Muscle layer of colon (tissue), 2 donors: ENCODE measurements around the gene EFS.
"Not testable (repeated sequence)": the region's sequence is repeated elsewhere in the genome, so short reads cannot be mapped to it uniquely, and the experiment has no call there.

ENCODE experiments used
- H3K27ac ChIP-seq: one replicate; pipeline ENCODE4 v1.7.0; 2013; ENCODE audit warnings: low read depth, mild to moderate bottlenecking, low read length, moderate library complexity
- H3K27me3 ChIP-seq, 2 donors: one replicate each; pipeline ENCODE4 v1.7.0; 2013; ENCODE audit warnings: low read length in 2 of 2, mild to moderate bottlenecking in 2 of 2; ENCODE audit not compliant: insufficient read depth in 2 of 2, control insufficient read depth in 1 of 2
- H3K36me3 ChIP-seq: one replicate; pipeline ENCODE4 v1.7.0; 2013; ENCODE audit warnings: mild to moderate bottlenecking, low read length; ENCODE audit not compliant: insufficient read depth
- H3K4me1 ChIP-seq: one replicate; pipeline ENCODE4 v1.7.0; 2013; ENCODE audit warnings: mild to moderate bottlenecking, low read length; ENCODE audit not compliant: insufficient read depth
- H3K4me3 ChIP-seq, 2 donors: one replicate each; pipeline ENCODE4 v1.7.0; 2013; ENCODE audit warnings: low read length in 2 of 2, low read depth in 1 of 2, mild to moderate bottlenecking in 1 of 2, moderate library complexity in 1 of 2
- H3K9ac ChIP-seq: one replicate; pipeline ENCODE4 v1.7.0; 2013; ENCODE audit warnings: low read length
- H3K9me3 ChIP-seq: one replicate; pipeline ENCODE4 v1.7.0; 2013; ENCODE audit warnings: mild to moderate bottlenecking, low read length
- donor health status: abdominal sarcoma.
- donor health status: Adenocarcinoma of cecum.

EFS gene

DNA sequence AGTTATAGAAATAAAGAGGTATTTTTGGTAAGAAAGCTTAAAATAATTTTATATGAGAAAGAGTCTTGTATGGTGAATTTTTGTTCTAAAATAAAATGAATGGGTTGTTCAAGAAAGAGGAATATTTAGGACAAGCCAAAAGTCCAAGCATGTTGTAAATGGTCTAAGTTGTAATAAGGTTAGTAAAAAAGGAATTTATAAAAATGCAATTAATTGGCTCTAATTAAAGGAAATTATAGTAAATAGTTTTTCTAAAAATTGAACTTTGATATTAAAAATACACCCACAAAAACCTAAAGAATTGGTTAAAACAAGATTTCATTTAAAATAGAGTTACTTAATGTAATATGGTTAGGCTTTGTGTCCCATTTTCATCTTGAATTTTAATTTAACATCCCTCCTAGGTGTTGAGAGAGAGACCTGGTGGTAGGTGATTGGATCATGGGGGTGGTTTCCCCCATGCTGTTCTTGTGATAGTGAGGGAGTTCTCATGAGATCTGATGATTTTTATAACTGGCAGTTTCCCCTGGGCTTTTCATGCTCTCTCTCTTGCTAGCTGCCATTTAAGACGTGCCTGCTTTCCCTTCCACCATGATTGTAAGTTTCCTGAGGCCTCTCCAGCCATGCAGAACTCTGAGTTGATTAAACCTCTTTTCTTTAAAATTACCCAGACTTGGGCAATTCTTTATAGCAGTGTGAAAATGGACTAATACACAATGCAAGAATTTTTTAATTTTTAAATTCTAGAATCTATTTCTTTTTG is 25.3 kb downstream of the EFS start:
- no peaks in the 10 kb centered on the region for H3K4me1 ChIP-seq
- H3K27me3 ChIP-seq, result no peaks in the 10 kb centered on the region
- H3K9ac ChIP-seq, result no peak overlapping the region
- no peak overlapping the region for H3K27ac ChIP-seq
- no peaks in the 10 kb centered on the region for H3K36me3 ChIP-seq
- H3K4me3 ChIP-seq, result no peak overlapping the region
- H3K9me3 ChIP-seq, result no peaks in the 10 kb centered on the region

DNA sequence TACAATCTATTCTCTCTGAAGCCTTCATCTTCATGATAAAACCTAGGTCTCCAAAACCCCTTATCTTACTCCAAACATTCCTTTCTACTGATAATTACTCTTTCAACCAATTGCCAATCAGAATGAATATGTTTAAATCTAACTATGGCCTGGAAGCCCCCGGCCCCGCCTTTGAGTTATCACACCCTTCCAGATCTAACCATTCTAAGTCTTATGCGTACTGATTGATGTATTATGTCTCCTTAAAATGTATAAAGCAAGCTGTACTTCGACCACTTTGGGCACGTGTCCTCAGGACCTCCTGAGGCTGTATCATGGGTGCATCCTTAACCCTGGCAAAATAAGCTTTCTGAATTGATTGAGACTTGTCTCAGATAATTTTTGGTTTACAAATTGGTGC is 29.3 kb downstream of the EFS start:
- no peaks in the 10 kb centered on the region for H3K27me3 ChIP-seq
- no peak overlapping the region for H3K9ac ChIP-seq

GRCh38 chr14:23327947-23328744 is 36.8 kb downstream of the EFS start:
- no peak overlapping the region for H3K27ac ChIP-seq
- peaks cover 20% of the 10 kb centered on the region for H3K36me3 ChIP-seq
- no peaks in the 10 kb centered on the region for H3K27me3 ChIP-seq
- H3K4me3 ChIP-seq, result no peak overlapping the region
- peaks cover 8% of the 10 kb centered on the region for H3K4me1 ChIP-seq
- no peak overlapping the region for H3K9ac ChIP-seq
- no peaks in the 10 kb centered on the region for H3K9me3 ChIP-seq

More for the DNA sequence above, 29.3 kb downstream of the EFS start:
- H3K27ac ChIP-seq, result no peak overlapping the region
- no peaks in the 10 kb centered on the region for H3K9me3 ChIP-seq
- no peaks in the 10 kb centered on the region for H3K4me1 ChIP-seq
- H3K4me3 ChIP-seq, result no peak overlapping the region
- H3K36me3 ChIP-seq, result no peaks in the 10 kb centered on the region

DNA sequence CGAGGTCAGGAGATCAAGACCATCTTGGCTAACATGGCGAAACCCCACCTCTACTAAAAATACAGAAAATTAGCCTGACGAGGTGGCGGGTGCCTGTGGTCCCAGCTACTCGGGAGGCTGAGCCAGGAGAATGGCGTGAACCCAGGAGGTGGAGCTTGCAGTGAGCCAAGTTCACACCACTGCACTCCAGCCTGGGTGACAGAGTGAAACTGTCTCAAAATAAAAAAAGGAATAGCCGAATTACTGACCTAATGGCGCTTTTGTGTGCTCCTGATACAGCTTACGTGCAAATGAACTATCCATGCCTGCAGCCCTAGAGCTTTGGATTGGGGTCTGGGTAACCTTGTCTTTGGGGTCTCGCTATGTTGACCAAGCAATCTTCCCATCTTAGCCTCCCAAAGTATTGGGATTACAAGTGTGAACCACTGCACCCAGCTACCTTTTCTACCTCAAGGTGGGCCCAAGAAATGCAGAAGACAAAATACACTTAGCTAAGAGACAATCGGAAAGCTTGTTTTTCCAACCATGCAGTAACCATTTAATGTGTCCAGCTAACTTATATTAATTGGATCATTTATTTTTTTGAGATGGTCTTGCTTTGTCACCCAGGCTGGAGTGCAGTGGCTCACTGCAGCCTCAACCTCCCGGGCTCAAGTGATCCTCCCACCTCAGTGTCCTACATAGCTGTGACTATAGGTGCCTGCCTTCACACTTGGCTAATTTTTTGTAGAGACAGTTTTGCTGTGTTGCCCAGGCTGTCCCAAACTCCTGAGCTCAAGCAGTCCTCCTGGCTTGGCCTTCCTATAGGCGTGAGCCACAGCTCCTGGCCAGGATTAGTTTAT is 38.3 kb downstream of the EFS start:
- H3K36me3 ChIP-seq, result peaks cover 28% of the 10 kb centered on the region
- no peaks in the 10 kb centered on the region for H3K27me3 ChIP-seq
- H3K27ac ChIP-seq, result no peak overlapping the region
- H3K9me3 ChIP-seq, result no peaks in the 10 kb centered on the region
- H3K9ac ChIP-seq, result no peak overlapping the region
- peaks cover 18% of the 10 kb centered on the region for H3K4me1 ChIP-seq
- H3K4me3 ChIP-seq, result no peak overlapping the region

- H3K9me3 ChIP-seq, H3K27me3 ChIP-seq, H3K4me3 ChIP-seq, H3K9ac ChIP-seq, H3K27ac ChIP-seq: not testable (repeated sequence)
- peaks cover 18% of the 10 kb centered on the region for H3K4me1 ChIP-seq
- peaks cover 28% of the 10 kb centered on the region for H3K36me3 ChIP-seq
Observed at GRCh38 chr14:23325746-23326145, 39.2 kb downstream of the EFS start.

DNA sequence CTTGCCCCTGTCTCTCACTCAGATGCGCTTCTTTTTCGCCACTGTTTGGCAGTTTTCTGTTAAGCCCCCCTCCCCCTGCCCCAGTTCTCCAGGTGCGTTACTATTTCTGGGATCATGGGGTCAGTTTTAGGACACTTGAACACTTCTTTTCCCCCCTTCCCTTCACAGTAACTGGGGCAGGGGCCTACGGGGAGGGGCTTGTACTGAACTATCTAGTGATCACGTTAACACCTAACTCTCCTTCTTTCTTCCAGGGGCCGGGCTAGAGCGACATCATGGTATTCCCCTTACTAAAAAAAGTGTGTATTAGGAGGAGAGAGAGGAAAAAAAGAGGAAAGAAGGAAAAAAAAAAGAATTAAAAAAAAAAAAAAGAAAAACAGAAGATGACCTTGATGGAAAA is 40.0 kb downstream of the EFS start:
- Histone ChIP-seq H3K4me3 (no peak overlapping the region), H3K9ac (no peak overlapping the region), H3K4me1 (peaks cover 24% of the 10 kb centered on the region), H3K27me3 (no peaks in the 10 kb centered on the region), H3K27ac (no peak overlapping the region), H3K9me3 (no peaks in the 10 kb centered on the region), H3K36me3 (peaks cover 28% of the 10 kb centered on the region)

DNA sequence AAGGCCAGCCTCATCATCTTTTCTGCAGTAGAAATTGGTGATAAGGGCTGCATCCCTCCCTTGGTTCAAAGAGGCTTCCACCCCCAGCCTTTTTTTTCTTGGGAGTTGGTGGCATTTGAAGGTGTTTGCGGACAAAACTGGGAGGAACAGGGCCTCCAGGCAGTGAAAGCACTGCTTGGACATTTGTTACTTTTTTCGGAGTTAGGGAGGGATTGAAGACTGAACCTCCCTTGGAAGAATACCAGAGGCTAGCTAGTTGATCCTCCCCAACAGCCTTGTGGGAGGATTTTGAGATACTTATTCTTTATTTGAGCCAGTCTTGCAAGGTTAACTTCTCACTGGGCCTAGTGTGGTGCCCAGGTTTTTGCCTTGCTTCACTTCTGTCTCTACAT is 40.5 kb downstream of the EFS start:
- no peak overlapping the region for H3K27ac ChIP-seq
- no peak overlapping the region for H3K9ac ChIP-seq
- H3K4me3 ChIP-seq, result no peak overlapping the region
- peaks cover 24% of the 10 kb centered on the region for H3K4me1 ChIP-seq
- H3K27me3 ChIP-seq, result no peaks in the 10 kb centered on the region
- peaks cover 32% of the 10 kb centered on the region for H3K36me3 ChIP-seq
- no peaks in the 10 kb centered on the region for H3K9me3 ChIP-seq

GRCh38 chr14:23323838-23324454 is 41.0 kb downstream of the EFS start:
- peaks cover 35% of the 10 kb centered on the region for H3K36me3 ChIP-seq
- H3K9ac ChIP-seq, result no peak overlapping the region
- H3K27ac ChIP-seq, result no peak overlapping the region
- H3K4me3 ChIP-seq, result no peak overlapping the region
- no peaks in the 10 kb centered on the region for H3K9me3 ChIP-seq
- no peaks in the 10 kb centered on the region for H3K27me3 ChIP-seq
- peaks cover 24% of the 10 kb centered on the region for H3K4me1 ChIP-seq

DNA sequence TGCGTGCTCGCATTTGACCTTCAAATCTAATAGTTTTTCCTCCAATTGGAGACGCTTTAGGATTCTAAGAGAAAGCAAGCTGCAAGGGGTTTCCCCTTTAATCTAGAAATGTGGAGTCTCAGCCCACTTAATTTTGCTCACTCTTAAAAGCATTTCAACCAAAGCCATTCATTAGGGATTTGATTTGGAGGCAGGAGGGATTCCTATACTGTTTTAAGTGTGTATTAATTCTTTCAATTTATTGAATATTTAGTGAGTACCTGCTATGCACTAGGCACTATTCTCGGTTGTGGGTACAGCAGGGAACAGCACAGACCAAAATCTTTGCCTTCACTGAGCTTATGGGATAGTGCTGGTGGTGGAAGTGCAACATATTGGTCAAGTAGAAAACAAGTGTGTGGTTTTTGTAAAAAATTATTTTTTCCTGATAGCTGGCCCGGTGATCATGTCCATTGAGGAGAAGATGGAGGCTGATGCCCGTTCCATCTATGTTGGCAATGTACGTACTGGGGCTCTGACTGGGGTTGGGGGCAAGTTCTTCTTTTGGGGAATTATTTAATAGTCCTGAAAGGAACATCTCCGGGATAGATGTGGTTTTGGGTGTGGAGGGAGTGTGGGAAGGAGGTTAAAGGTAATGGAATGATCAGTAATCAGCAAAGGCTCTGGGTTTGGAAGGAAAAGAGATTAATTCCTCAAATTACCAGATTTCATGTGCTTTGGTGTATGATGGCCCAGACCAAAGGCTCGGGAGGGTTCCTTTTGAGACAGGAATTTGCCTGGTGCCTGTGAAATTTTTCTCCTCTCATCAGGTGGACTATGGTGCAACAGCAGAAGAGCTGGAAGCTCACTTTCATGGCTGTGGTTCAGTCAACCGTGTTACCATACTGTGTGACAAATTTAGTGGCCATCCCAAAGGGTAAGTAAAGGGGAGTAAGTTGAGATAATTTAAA is 42.1 kb downstream of the EFS start:
- Histone ChIP-seq H3K4me1 (peaks cover 20% of the 10 kb centered on the region), H3K36me3 (peaks cover 35% of the 10 kb centered on the region), H3K4me3 (peak overlapping the region; percentile 72 to 74), H3K9me3 (no peaks in the 10 kb centered on the region), H3K27ac (peak overlapping the region; percentile 92), H3K27me3 (no peaks in the 10 kb centered on the region), H3K9ac (peak overlapping the region; percentile 62)
